Measurements from ENCODE around the gene TIPRL. TPM values are rescaled to one million over a fixed set of nuclear protein-coding genes. Genes with fewer than 3 reads are reported as not detected.

TIPRL gene
- total RNA-seq, 4 donors from 2014 or later, result 4.0 to 24.0 (median 19.6) TPM

DNA sequence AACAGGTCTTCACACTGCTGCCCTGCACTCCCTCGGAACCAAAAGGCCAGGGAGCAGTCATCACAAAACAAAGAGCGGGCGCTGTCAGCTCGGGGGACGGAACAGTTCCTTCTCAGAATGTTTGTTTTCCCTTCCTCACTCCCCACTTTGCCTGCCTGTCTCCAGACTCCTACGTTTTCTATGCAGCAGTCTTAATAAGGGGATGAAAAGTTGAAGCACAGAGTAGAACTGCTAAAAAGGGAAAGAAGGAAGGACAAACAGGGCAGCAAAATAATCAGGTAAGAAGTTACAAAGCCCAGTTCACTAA is 41.3 kb upstream of the TIPRL start:
- DNase-seq, result no peak
- intact Hi-C loops (cut with DNase I; ENCODE audit: low total_unique reads), result loop anchor here (5.0 kb wide), 1 partner anchor 45 kb away; no protein-coding TSS in a partner anchor
- WGBS, 2 donors (ENCODE audit: low coverage in 1 of 2), result 3 to 5% methylated on average over 5 to 6 of the region's 6 CpGs
- Histone ChIP-seq H3K9me3 (no peaks in the 10 kb centered on the region), H3K36me3 (no peaks in the 10 kb centered on the region), H3K4me1 (peaks cover 13 to 29% (median 24%) of the 10 kb centered on the region in 4 donors), H3K4me3 (peak overlapping the region; percentile 46 to 72 (median 60)), H3K27me3 (peaks cover 5% of the 10 kb centered on the region), H3K27ac (peak overlapping the region; percentile 64 to 86 (median 80))
- TF ChIP-seq EP300 (IDR thresholded peaks at IDR 0.05; ENCODE audit: low read depth) (no peak), POLR2A (IDR thresholded peaks at IDR 0.05) (no peak), POLR2AphosphoS5 (IDR thresholded peaks at IDR 0.05) (no peak), CTCF (IDR thresholded peaks at IDR 0.05) (no peak)
- in situ Hi-C loops (cut with MboI; ENCODE audit: low pct_ligation_motif_present in 1 of 4, low pct_unique_long_range_greater_than_20kb in 1 of 4, low sequenced_read_pairs in 3 of 4), result no loop called here

- Histone ChIP-seq H3K27ac (peak overlapping the region in 3 of 4 donors; percentile 64 to 86 (median 82)), H3K27me3 (peaks cover 5% of the 10 kb centered on the region), H3K9me3 (no peaks in the 10 kb centered on the region), H3K4me3 (no peak overlapping the region), H3K4me1 (peaks cover 13 to 29% (median 24%) of the 10 kb centered on the region in 4 donors), H3K36me3 (no peaks in the 10 kb centered on the region)
- intact Hi-C loops (cut with DNase I; ENCODE audit: low total_unique reads) (loop anchor here (5.0 kb wide), 1 partner anchor 46 kb away; no protein-coding TSS in a partner anchor), in situ Hi-C loops (cut with MboI; ENCODE audit: low pct_ligation_motif_present in 1 of 4, low pct_unique_long_range_greater_than_20kb in 1 of 4, low sequenced_read_pairs in 3 of 4) (no loop called here)
- WGBS, 2 donors (ENCODE audit: low coverage in 1 of 2), result 81 to 83% methylated on average over 5 of the region's 5 CpGs
- DNase-seq, result no peak
- no peak for TF ChIP-seq POLR2AphosphoS5 (IDR thresholded peaks at IDR 0.05)
- no peak for TF ChIP-seq POLR2A (IDR thresholded peaks at IDR 0.05)
These were observed 40.6 kb upstream of the TIPRL start for GRCh38 chr1:168138134-168138533.

- peaks cover 11 to 24% (median 22%) of the 10 kb centered on the region in 4 donors for H3K4me1 ChIP-seq
- H3K27me3 ChIP-seq, result peaks cover 5% of the 10 kb centered on the region
- no peak for DNase-seq
- H3K4me3 ChIP-seq, result no peak overlapping the region
- H3K36me3 ChIP-seq, result no peaks in the 10 kb centered on the region
- intact Hi-C loops (cut with DNase I; ENCODE audit: low total_unique reads) (loop anchor here (5.0 kb wide), 1 partner anchor 47 kb away; no protein-coding TSS in a partner anchor), in situ Hi-C loops (cut with MboI; ENCODE audit: low pct_ligation_motif_present in 1 of 4, low pct_unique_long_range_greater_than_20kb in 1 of 4, low sequenced_read_pairs in 3 of 4) (no loop called here)
- H3K27ac ChIP-seq, result no peak overlapping the region
- TF ChIP-seq POLR2A (IDR thresholded peaks at IDR 0.05), result no peak
- TF ChIP-seq POLR2AphosphoS5 (IDR thresholded peaks at IDR 0.05), result no peak
- TF ChIP-seq CTCF (IDR thresholded peaks at IDR 0.05), result no peak
- TF ChIP-seq EP300 (IDR thresholded peaks at IDR 0.05; ENCODE audit: low read depth), result no peak
- H3K9me3 ChIP-seq, result no peaks in the 10 kb centered on the region
These were observed 39.7 kb upstream of the TIPRL start for GRCh38 chr1:168139070-168139469.

- H3K4me1 ChIP-seq, result peaks cover 0 to 3% (median 0%) of the 10 kb centered on the region in 4 donors
- no peak for DNase-seq
- TF ChIP-seq POLR2A (IDR thresholded peaks at IDR 0.05) (no peak), POLR2AphosphoS5 (IDR thresholded peaks at IDR 0.05) (no peak), EP300 (IDR thresholded peaks at IDR 0.05; ENCODE audit: low read depth) (no peak), CTCF (IDR thresholded peaks at IDR 0.05) (no peak)
- no peak overlapping the region for H3K4me3 ChIP-seq
- in situ Hi-C loops (cut with MboI; ENCODE audit: low pct_ligation_motif_present in 1 of 4, low pct_unique_long_range_greater_than_20kb in 1 of 4, low sequenced_read_pairs in 3 of 4) (no loop called here), intact Hi-C loops (cut with DNase I; ENCODE audit: low total_unique reads) (no loop called here)
- no peak overlapping the region for H3K27ac ChIP-seq
- 94 to 98% methylated on average over 2 to 3 of the region's 3 CpGs for WGBS, 2 donors (ENCODE audit: low coverage in 1 of 2)
- H3K27me3 ChIP-seq, result no peaks in the 10 kb centered on the region
- H3K9me3 ChIP-seq, result no peaks in the 10 kb centered on the region
- no peaks in the 10 kb centered on the region for H3K36me3 ChIP-seq
These were observed 36.8 kb upstream of the TIPRL start for GRCh38 chr1:168141871-168142385.

Data from transverse colon (tissue), 4 donors.